HG02759 (cell line): ENCODE measurements around the gene RAB3B.
"Not testable (repeated sequence)": the region's sequence is repeated elsewhere in the genome, so short reads cannot be mapped to it uniquely, and the experiment has no call there.

Source experiments
- ATAC-seq: cut with Tn5 transposase; IDR thresholded peaks from one replicate; pipeline ENCODE4 v1.9.1; 2021; ENCODE audit warnings: mild to moderate bottlenecking, moderate library complexity; ENCODE audit not compliant: unreplicated experiment

The RAB3B gene, protein sequence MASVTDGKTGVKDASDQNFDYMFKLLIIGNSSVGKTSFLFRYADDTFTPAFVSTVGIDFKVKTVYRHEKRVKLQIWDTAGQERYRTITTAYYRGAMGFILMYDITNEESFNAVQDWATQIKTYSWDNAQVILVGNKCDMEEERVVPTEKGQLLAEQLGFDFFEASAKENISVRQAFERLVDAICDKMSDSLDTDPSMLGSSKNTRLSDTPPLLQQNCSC

DNA sequence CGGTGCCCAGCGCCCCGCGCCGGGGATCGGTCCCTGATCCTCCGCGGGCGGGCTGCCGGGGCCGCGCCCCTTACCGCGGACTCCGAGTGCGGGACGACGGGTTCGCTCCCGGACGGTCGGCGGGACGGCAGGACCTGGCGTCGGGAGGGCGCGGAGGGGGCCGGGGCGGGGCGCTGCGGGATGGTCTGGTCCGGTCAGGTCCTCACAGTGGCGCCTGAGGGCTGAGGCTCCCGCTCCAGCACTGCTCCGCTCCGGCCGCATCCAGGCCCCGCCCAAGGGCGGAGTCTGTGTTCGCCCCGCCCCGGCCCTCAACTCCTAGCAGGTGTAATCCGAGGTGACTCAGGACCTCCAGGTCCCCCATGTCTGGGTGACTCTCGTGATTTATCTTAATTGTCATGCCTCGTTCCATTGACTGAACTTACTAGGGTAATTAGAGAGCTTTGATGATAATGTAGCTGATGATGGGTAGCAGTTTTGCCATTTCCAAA is at the start of gene RAB3B:
TSS of gene RAB3B (minus strand) at position 223 of the 488 bp plus-strand sequence. CDS start 13,583 bp downstream, outside the sequence.
- ATAC-seq = peak; percentile 97

DNA sequence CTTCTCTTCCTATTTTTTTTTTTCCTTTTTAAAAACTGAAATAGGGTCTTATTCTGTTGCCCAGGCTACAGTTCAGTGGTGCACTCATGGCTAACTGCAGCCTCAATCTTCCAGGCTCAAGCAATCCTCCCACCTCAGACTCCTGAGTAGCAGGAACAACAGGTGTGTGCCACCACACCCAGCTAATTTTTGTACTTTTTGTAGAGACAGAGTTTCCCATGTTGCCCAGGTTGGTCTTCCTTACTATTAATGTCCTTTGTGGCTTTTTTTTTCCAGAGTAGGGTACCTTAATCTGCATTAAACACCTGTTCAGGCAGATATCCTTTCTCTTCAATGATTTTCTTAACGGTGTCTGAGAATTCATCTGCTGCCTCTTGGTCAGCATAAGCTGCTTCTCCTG is 47.4 kb upstream of the RAB3B start:
- ATAC-seq = no peak

DNA sequence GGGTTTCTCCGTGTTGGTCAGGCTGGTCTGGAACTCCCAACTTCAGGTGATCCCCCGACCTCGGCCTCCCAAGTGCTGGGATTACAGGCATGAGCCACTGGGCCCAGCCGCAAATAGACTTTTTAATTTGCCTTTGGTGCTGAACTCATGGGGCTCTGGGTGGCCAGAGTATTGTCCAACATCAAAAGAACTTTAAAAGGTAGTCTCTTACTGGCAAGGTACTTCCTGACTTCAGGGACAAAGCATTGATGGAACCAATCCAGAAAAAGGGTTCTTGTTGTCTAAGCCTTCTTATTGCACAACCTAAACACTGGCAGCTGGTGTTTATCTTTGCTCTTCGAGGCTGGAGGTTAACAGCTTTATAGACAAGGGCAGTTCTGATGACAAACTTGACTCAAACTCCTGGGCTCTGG is 46.9 kb upstream of the RAB3B start:
- no peak for ATAC-seq

DNA sequence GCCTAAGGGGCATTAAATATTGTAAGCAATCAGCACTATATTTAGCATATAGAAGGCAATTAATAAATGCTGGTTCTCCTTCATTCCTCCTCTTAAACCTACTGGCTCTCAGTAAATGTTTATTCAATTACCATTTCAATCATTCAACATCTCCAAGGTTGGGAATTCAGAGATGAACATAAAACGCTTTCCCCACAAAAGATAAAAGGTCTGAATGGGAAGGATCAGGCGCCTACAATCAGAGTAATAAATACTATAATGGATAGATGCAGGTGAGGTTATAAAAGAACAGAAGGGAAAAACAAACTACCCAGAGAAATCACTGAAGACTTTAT is 43.5 kb upstream of the RAB3B start:
- ATAC-seq = no peak

DNA sequence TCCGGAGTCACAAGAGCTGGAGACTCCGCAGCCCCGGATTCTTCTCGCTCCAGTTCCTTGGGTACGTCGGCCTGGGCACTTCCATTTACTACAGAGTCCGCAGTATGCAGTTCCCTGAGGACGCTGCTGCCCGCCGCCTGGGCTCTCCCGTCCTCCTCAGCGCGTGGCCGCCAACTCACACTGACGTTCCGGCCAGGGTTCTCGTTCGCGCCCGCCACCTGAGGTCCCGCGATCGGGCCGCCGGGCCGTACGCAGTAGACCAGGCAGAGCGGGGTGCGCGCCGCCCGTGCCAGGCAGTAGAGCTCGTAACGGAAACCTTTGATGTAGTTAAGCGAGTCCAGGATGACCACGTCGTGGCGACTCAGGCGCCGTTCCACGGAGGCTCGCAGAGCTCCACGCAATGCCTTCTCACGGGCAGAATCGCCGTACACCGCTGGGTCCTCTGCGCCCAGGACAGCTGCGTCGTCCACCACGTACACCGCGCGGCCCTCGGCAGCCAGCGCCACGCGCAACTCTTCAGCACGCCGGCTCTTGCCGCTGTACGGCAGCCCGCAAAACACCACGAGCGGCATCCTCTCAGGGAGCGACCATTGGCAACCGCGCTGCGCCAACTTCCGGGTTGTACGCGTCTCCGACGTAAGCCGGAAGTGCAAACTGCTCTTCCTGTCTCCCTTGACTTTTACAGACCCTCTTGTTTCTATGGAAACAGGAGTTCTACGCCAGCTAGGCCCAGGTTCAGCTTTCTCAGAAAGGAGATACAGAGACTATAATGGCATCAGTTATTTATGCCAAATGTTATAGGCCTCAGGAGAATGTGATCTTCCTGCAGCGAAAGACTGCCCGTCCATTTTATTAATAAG is 42.9 kb upstream of the RAB3B start, which contains the start of gene KTI12:
TSS of gene KTI12 (minus strand) at position 621 of the 860 bp plus-strand sequence. CDS start at position 572, 49 bp downstream.
- peak; percentile 84 for ATAC-seq

DNA sequence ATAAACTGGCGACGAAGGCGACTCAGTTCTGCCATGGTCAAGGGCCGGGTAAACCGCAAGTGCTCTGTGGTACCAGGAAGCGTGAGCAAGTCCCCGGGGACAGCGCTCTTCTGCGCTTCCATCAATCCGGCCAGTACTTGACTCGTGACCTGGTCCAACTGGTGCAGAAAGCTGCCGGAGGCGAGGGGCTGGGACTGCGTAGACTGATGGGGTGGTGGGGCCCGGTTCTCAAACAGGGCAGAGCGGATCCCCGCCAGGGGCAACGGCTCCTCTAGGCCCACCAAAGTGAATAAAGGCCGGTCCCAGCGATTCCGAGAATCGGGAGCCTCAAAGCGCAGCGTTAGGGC is 42.3 kb upstream of the RAB3B start:
- peak; percentile 41 for ATAC-seq

DNA sequence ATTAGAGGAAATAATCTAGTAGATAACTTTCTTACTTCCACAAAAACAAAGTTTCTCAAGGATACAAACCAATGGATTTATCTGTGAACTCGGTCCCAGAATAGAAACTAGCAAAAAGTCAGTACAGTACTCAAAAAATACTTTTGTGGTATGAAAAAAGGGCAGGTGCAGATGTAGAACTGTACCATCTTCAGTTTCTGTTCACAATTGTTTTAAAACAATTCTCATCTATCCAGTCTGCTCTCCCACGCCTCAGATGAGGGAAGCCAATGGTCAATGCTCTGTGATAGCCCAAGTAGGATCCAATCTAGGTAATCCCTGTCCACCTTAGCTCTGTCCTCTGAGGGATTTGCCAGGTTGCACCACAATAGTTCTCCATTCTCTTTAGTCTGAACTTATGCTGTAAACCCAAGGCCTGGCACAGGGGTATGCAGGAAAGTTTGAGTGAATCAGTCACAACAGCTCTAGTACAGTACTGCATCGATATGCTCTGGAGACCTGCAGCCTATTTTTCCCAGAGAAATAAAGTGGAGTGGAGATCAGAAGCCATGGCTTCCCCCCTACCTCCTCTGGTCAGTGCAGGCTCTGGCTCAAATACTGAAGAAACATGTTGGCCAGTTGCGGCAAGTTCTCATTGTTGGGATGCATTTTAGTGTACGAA is 41.8 kb upstream of the RAB3B start:
- ATAC-seq = peak; percentile 37

DNA sequence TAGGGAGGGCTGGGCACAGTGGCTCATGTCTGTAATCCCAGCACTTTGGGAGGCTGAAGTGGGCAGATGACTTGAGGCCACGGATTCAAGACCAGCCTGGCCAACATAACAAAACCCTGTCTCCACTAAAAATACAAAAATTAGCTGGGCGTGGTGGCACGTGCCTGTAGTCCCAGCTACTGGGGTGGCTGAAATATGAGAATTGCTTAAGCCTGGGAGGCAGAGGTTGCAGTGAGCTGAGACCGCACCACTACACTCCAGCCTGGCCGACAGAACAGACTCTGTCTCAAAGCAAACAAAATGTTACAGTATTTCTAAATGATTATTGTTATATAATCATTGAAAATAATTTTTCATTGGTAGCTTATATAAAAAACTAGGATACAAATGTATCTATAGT is 38.3 kb upstream of the RAB3B start:
- ATAC-seq = not testable (repeated sequence)

DNA sequence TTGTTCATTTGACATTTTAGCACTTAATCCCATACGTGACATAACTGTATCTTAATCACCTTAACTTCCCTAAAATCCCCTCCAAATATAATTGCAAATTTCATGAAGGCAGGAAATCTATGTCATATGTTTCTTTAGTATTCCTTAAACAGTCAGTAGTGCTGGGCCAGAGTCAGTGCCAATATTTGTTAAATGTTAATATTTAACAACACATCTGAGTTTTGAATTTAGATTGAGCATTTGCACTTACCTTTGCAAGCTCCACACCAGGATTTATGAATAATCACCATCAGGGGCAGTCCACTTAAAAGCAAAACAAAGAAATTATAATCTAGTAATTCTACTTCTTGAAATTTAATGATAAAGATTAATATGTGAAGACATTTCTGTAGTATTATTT is 37.8 kb upstream of the RAB3B start:
- ATAC-seq = no peak

DNA sequence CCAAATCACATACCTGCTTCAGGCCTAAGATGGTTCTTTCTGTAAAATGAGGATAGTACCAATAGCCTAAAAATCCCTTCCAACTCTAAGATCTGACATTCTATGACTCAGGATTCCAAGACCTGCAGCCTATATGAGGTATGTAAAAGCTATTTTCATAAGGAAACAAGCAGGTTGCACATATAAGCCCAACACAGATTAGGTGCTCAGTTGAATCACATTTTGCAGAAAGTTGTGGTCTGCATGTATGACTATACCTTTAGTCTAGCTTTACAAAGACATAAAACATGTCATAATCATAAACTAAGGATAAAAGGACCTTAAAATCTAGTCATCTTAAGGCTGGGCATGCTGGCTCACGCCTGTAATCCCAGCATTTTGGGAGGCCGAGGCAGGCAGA is 35.8 kb upstream of the RAB3B start:
- no peak for ATAC-seq

DNA sequence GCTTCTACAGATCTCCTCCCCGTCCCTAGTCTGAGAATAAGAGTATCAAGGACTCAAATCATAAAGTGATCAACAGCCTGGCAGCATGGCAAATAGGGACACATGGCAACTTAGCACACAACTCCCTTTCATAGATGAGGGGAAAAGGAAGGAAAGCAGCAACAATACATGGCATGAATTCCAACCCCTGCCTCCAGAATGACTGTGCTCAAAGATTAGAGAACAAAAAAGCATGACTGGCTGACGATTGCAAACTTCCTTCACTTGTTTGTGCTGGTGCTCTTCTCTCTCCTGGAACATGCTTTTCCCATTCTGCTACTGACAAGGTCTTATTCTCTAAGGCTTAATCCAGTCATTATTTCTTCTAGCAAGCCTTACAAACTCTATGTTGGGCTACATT is 31.6 kb upstream of the RAB3B start:
- no peak for ATAC-seq

DNA sequence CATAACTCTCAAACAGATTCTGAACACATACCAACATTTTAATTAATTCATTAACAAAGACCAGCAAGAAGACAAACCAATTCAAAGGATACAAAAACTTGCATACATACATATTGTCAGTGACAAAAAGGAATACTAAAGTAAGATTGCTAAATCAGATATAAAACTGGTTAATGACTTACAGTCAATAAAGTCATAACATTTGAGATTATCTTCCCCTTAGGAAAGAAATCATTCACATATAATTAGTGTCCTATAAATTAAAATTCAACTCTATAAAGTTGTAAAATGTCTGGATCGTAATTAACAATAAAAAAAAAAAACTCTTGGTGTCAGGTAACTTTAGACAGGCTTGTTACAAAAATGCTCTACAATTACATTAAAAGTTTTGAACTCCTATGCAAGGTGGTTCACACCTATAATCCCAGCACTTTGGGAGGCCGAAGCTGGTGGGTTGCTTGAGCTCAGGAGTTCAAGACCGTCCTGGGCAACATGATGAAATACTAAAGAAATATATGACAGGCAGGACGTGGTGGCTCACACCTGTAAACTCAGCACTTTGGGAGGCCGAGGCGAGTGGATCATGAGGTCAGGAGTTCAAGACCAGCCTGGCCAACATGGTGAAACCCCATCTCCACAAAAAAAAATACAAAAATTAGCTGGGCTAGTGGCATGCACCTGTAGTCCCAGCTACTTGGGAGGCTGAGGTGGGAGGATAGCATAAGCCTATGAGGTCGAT is 17.7 kb upstream of the RAB3B start:
- no peak for ATAC-seq

DNA sequence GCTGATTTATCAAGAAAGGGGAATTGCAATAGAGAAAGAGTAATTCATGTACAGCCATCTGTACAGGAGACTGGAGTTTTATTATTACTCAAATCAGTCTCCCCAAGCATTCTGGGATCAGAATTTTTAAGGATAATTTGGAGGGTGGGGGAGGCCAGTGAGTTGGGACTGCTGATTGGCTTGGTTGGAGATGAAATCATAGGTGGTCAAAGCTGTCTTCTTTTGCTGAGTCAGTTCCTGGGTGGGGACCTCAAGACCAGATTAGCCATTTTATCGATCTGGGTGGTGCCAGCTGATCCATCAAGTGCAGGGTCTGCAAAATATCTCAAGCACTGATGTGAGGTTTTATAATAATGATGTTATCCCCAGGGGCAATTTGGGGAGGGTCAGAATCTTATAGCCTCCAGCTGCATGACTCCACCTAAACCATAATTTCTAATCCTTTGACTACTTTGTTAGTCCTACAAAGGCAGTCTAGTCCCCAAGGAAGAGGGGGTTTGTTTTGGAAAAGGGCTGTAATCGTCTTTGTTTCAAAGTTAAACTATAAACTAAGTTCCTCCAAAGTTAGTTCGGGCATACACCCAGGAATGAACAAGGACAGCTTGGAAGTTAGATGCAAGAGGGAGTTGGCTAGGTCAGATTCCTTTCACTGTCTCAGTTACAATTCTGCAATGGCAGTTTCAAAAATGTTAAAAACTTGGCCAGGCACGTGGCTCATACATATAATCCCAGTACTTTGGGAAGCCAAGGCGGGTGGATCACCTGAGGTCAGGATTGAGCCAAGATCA is 16.9 kb upstream of the RAB3B start:
- ATAC-seq = no peak

DNA sequence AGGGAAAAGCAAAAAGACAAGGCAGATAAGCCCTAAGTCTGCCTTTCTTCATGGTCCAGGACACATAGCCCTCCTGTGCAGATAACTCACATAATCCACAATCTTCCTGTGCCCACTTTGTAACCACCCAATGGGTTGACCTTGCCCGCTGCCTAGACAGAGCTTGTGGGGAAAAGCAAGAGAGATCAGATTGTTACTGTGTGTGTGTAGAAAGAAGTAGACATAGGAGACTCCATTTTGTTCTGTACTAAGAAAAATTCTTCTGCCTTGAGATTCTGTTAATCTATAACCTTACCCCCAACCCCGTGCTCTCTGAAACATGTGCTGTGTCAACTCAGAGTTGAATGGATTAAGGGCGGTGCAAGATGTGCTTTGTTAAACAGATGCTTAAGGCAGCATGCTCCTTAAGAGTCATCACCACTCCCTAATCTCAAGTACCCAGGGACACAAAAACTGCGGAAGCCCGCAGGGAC is 15.6 kb upstream of the RAB3B start:
- ATAC-seq = not testable (repeated sequence)

DNA sequence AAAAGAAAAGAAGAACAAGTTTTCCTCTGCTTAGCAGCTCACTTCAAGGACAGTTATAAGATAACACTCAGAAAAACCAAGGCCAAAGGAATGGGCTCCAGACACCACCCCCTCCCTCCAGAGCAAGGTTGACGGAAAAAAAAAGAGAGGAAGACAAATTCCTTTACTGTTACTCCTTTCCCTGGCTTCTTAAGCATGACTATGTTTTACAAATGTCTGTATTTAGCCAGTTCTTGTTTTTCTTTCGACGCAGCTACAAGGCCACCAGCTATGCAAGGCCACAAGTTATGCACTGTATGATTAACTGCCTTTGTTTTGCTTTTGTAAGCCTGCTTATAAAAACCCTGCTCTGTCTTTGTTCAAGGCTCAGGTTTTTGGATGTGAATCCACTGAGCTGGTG is 15.0 kb upstream of the RAB3B start:
- ATAC-seq = not testable (repeated sequence)

DNA sequence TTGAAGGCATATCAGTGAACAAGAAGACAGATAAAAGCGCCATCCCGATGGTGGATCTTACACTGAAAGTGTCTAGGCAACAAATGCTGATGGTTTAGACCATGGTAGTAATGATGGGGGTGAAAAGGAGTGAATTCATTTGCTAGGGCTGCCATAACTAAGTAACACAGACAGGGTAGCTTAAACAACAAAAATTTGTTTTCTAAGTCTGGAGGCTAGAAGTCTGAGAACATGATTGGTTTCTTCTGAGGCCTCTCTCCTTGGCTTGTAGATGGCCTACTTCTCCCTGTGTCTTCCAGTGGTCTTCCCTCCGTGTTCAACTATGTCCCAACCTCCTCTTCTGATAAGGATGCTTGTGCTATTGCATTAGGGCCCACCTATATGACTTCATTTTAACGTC is 13.4 kb upstream of the RAB3B start:
- no peak for ATAC-seq

DNA sequence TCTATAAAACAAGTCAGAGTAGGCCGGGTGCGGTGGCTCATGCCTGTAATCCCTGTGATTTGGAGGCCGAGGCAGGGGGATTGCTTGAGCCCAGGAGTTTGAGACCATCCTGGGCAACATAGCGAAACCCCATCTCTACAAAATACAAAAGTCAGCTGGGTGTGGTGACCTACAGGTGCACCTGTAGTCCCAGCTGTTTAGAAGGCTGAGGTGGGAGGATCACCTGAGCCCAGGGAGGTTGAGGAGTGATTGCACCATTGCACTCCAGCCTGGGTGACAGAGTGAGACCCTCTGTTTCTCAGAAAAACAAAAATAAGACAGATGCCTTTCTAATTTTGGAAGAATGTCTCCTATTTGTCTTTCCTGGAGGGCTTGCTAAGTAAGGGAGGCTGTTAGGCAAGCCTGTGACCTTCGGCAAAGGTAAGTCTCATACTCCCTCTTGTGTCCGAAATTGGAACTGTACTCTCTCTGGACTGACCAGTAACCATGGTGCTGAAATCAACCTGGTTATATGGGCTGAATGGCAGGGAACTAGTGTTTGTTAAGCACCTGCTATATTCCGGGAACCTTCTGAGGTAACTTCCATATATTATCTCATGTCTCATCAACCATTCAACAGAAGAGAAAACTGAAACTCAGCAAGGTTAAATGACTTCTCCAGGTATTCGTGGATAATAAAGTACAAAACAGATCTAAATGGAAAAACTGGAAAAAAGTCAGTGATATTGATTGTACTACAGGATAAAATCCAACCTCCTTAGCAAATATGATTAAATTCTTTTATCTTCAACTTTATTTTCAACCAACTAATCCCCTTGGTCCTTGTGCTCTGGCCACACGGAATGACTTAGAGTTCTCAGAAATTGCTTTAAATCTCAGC is 11.8 kb upstream of the RAB3B start:
- ATAC-seq = peak; percentile 71

DNA sequence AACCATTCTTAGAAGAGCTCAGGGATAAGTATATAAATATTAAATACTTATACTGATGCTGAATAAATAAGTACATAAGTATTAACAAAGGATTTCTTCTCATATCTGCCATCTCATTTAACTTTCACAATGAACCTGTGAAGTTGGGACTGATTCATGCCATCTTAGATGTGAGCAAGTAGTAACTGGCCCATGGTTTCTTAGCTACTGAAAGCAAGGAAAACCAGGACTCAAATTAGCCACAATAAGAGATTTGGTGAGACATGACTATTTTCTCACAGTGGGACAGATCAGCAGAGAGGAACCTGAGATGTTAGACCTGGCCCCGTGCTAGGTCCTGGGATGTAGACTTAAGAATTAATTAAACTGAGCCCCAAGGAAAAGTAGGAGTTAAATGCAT is 8.2 kb upstream of the RAB3B start:
- no peak for ATAC-seq

DNA sequence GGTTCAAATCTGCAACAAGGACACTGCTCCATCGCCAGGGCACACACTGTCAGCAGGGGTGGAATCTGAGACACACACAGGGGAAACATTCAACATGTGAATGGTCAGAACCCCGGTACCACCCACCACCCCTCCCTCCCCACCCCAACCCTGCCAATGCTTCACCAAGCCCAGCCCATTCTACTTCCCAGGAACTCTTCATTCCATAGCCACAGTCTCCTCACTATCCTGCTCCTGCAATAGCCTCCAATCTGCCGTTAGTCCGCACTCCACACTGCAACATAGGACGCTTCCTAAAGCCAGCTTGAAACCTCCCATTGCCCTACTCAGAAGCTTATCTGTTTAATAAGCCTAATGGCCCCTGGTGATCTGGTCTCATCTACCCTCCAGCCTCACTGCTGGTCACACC is 7.5 kb upstream of the RAB3B start:
- no peak for ATAC-seq
